Measurements from ENCODE around the gene BFSP2. TPM values are rescaled to one million over a fixed set of nuclear protein-coding genes. Genes with fewer than 3 reads are reported as not detected.
A peak's percentile ranks its signal among the peaks of the same experiment; 100 is the strongest.

The BFSP2 gene, protein sequence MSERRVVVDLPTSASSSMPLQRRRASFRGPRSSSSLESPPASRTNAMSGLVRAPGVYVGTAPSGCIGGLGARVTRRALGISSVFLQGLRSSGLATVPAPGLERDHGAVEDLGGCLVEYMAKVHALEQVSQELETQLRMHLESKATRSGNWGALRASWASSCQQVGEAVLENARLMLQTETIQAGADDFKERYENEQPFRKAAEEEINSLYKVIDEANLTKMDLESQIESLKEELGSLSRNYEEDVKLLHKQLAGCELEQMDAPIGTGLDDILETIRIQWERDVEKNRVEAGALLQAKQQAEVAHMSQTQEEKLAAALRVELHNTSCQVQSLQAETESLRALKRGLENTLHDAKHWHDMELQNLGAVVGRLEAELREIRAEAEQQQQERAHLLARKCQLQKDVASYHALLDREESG
- polyA plus RNA-seq (ENCODE audit: insufficient read length in 12 of 12): not detected
- long read RNA-seq, donor 1: 0 reads
- long read RNA-seq, donor 2: 0 reads
- long read RNA-seq, donor 3: 0 reads
- long read RNA-seq, donor 4: 0 reads
- long read RNA-seq, donor 5: 0 reads
- long read RNA-seq, donor 6: 0 reads
- long read RNA-seq, donor 7: 0 reads
- long read RNA-seq, donor 8: 0 reads
- long read RNA-seq, donor 9: 0 reads
- long read RNA-seq, donor 10: 0 reads
- long read RNA-seq, donor 11: 0 reads

DNA sequence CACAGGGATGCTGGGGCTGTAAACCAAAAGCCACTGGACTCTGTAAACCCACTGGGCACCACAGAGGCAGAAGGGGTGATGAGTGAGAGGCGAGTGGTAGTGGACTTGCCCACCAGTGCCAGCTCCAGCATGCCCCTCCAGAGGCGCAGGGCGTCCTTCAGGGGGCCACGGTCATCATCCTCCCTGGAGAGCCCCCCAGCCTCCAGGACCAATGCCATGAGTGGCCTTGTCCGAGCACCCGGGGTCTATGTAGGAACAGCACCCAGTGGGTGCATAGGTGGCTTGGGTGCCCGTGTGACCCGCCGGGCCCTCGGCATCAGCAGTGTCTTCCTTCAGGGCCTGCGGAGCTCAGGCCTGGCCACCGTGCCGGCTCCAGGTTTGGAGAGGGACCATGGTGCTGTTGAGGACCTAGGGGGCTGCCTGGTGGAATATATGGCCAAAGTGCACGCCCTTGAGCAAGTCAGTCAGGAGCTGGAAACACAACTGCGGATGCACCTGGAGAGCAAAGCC, at the start of gene BFSP2:
Gene BFSP2, plus strand, starts transcription at position 51 of the 510 bp plus-strand sequence. Its CDS starts 28 bp downstream, at position 79.
- no peak for DNase-seq

DNA sequence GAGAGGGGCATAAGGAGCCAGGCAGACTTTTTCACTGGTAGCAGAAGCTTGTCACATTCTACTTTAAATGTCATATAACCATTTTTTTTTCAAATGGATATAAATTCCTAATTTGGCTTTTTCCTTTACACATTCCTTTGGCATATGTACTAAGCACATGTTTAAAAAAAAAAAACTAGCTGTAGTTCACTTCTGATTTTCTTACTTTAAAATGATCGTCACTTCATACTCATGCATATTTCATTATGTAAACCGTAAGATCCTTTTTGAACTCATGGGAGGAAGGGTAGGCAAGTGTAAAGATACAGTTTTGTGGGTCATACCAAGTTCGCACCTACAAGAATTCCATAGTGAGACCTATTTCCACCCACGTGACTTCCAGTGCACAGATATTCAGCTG, 45.1 kb upstream of the BFSP2 start:
- DNase-seq: no peak

DNA sequence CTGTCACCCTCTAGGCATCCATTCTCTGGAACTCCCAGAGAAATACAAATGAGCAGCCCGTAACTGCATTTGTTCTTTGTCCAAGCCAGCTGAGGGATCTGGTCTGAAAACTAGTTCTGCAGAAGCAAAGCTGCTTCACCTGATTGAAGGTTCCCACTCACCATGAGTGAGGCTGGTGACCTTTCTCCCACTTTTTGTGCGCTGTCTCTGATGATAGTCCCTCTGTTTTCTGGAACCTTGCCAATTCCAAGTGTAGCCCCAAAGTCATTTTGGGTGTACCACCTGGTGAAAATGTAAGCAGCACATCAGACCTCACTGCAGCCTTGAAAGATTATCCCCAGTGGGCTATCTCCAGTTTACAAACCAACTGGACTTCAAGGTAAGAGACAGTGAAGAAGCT, 39.4 kb upstream of the BFSP2 start:
- DNase-seq: no peak

DNA sequence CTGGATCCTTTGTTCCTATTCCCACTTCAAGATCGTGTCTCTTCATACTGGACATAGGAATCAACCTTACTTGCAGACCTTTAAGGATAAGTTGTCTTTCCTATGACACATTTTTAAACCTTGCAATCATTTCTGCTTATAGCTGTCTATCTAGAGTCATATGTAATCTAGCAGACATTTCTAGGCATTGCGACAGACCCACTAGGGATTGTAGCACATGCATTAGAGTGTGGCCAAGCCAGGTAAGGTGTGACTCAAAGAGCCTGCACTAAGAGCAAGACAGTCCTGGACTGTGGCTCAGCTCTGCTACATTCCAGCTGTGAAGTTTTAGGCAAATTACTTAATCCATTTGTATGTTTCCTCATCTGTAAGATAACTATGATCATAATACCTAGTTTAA, 38.8 kb upstream of the BFSP2 start:
- no peak for DNase-seq

DNA sequence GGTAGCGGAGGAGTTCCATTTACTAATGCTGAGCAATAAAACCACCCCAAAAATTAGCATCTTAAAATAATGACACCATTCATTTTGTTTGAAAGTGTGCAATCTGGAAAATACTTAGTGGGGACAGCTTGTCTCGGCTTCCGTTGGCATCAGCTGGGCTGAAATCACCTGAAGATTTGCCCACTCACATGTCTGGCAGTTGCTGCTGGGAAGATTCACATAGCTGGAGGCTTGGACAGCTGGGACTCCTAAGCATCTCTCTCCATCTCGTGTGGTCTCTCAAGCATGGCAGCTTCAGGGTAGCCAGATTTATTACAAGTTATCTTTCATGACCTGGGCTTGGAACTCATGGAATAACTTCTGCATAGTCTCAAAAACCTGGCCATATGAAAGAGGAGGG, 38.4 kb upstream of the BFSP2 start:
- no peak for DNase-seq

DNA sequence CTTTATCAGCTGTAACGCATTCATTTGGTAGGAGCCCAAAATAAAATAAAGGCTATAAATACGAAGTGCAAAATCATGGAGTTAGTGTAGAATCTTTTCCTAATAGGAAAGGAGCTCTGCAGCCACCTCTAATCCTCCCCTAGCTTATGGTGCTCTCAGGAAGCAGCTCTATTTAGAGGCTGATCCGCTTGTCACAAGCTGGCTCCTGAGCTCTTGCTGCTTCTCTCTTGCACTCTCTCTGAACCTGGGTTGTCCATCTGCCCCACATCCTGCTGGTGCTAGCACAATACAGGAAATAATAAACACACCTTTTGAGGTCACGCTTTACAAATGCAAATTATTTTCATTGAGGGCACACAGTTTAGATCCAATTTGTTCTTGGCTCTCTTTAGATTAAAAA, 37.3 kb upstream of the BFSP2 start:
- no peak for DNase-seq

DNA sequence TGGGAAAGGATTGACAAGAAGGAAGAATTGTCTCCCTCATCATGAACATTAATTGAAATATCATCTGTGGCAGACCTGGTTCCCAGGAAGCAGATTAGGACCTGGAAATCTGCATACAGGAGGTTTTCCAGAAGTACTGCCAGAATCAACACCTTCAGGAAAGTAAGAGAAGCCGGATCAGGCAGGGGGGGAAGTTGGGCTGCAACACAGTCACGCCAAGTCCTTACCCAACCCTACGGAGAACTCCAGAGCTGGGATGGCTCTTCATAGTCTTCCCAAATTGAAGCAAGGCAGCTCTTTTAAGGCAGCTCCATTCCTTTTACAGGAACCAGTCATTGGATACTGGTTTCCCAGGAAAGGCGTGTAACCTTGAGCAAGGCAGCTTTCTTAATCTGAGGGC, 35.2 kb upstream of the BFSP2 start:
- no peak for DNase-seq

DNA sequence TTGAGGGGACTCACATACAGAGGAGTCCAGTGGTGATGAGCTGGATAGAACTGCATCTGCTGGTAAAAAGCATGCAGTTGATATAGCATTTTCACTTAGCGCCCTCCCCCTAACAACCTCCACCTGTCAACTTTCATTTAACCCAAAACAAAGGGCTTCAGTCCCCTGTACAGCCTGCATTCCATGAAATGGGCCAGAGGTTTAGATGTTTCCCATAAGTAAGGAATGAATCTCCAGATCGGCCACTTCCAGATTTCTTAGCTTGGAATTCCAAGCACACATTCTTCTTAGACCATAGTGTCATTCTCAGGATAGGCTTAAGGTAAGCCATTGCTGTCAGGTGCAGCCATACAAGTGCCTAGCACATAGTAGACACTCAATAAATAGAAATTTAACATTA, 32.9 kb upstream of the BFSP2 start:
- no peak for DNase-seq

DNA sequence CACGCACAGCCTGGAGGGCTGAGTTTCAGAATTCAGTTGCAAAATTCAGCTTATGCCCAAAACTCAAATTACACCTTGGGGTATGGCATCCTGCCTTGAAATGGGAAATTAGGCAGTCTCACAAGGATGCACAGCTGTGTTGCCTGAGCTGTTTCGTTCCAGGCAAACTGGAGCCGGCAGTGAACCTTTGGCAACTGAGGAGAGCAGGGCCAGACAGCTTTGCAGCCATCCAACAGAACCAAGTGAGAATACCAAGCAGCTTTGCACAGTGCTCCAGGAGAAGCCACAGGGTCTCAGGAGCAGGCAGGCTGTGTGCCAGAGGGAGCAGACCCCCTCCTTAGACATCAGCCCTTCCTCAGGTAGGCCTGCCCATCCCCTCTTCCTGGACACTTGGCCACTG, 32.5 kb upstream of the BFSP2 start:
- DNase-seq: no peak

DNA sequence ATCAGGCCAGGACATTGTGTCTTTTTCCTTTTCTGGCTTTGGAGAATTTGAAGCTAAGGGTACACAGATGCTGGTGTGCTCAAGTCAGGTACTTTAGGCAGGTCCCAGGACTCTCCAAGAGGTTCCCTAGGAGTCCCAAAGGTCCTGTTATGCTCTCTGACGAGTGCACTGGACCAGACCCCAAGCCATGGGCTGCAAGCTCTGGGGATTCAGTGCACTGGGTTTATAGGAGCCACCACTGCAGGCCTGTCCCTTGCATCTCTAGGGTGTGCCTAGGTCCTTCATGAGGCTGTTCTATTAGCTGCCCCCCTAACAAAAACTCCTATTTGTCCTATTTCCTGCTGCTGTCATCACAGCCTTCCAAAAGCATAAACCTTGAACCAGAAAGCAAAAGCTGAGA, 31.9 kb upstream of the BFSP2 start:
- no peak for DNase-seq

DNA sequence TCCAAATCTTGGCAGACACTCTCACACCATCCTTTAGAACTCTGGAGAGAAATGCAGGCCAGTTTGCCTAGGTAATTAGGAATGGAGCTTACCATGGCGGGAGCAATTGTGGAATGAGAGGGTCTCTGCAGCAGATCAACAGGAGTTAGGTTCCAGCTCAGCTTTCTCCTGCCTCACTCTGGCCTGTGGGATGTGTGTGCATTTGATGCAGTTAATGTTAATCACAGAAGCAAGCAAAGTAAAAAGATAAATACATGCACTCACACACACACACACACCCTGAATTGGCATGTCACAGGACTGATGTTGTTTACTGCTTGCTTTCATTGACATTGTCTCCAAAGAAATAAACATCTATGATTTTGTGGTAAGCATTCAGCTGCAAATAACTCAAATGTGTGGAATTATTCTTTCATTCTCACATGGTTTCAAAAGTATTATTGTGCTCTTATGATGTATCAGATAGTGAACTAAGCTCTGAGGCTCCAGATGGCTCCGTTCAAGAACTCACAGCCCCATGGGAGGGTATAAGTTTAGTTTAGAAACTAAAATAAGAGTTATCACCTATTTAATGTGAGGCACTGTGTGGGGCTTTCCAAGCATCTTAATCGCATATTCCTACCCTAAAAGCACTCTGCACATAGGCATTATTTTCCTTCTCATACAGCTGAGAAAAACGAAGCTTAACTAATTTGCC, 31.3 kb upstream of the BFSP2 start:
- no peak for DNase-seq

DNA sequence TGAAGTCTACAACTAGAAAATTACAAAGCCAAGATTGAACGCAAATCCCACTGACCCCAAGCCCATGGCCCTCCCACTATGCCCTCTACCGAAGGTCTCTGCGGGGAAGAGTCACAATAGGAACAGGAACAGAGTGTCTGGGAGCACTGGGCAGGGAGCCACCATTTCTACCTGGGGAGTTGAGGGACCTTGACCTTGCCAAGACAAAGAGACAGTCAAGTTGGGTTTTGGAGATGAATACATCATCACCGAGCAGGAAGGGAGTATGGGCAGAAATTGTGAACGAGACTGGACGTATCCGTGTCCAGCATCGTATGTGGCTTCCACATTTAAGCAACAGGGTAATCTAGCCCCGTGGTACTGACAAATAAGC, 30.8 kb upstream of the BFSP2 start:
- DNase-seq: no peak

DNA sequence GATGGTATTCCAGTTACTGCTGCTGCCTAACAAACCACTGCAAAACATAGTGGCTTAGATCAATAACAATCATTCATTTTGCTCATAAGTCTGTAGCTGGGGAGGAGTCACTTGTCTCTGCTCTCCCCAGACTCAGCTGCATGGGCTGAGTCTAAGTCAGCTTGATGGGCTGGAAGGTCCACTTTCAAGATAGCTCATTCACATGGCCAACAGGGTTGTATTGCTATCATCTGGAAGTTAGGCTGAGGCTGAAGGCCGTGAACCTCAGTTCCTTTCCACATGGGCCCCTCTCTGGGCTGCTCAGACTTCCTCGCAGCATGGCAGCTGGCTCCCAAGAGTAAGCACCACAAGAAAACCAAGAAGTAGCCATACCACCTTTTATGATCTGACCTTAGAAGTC, 28.7 kb upstream of the BFSP2 start:
- no peak for DNase-seq

DNA sequence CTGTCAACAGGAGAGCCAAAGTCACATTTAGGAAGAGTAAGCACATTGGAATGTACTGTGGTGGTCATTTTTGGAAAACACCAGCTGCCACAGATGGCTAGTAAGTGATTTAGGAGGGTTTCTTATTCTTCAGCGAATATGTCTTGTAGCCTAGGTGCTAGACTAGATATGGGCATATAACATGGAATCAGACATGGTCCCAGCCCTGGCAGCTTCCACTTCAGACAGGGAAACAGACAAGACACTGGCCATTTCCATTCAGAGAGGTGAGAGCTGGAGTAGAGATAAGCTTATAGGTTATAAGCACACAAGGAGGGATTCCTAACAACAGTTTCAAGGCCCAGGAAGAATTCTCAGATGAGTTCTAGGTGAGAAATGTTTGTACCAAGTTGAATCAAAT, 28.2 kb upstream of the BFSP2 start:
- DNase-seq: no peak

DNA sequence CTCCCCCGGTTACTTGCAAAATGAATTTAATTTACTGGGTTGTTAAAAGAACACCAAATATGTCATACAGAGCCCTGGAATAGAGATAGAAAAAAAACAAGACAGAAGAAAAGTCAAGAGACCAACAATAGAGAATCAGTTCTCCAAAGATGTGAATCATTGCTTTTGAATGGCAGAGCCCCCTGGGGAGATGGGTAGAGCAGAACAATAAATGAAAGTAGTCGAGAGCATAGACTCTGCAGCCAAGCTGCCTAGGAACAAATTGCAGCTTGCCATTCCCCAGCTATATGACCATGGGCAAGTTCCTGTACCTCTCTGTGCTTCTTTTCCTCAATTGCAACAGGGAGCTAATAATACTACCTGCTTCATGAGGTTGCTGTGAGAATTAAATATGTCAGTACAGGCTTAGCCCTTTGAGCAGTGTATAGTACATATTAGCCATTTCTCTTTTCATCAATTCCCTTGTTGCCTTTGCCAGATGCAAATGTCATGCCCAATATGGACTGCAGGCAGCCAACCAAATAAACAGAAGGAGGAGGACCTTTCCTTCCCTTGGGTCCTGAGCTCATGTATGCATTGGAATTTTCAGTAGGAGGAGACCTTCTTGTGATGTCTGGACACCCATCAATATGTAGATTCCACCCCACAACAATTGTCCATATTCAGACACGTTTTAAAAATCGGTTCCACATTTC, 25.0 kb upstream of the BFSP2 start:
- no peak for DNase-seq

DNA sequence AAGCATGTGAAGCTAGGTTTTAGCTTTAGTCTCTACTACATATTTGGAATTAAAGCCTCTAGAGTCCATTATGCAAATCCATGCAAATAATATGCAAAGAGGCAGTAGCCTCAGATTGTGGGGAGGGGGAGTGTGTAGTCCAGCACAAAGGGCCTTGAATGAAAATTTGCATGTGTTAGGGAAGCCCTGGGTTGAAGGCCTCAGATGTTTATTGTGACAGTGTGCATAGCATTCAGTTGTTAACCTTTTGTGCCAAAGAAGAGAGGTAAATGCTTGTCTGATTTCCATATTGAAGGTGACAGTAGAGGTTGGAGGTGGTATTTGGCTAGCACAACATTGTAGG, 24.5 kb upstream of the BFSP2 start:
- DNase-seq: no peak

DNA sequence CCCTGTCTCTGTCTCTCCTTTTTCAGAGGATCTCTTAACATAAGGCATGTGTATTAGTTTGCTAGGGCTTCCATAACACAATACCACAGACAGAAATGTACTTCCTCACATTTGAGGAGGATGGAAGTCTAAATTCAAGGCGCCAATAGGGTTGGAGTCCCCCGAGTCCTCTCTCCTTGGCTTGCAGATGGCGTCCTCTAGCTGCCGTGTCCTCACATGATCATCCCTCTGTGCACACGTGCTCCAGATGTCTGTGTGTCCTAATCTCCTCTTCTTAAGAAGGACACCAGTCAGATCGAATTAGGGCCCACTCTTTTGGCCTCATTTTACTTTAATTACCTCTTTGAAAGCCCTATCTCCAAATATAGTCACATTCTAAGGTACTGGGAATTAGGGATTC, 23.0 kb upstream of the BFSP2 start:
- DNase-seq: no peak

DNA sequence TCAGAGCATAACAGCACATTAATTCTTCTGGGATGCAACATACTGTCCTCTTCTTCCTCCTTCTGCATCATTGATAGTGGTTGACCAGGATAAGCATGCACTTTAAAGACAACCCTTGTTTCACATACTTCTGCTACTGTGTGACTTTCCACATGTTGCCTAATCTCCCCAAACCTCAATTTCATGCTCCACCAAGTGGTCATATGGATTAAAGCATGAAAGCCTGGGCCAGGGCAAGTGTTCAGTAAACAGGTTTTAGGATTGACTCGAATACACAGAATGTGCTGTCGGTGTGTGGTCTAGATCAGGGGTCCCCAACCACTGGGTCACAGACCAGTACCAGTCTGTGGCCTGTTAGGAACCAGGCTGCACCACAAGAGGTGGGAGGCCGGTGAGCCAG, 22.5 kb upstream of the BFSP2 start:
- peak; percentile 45 for DNase-seq

DNA sequence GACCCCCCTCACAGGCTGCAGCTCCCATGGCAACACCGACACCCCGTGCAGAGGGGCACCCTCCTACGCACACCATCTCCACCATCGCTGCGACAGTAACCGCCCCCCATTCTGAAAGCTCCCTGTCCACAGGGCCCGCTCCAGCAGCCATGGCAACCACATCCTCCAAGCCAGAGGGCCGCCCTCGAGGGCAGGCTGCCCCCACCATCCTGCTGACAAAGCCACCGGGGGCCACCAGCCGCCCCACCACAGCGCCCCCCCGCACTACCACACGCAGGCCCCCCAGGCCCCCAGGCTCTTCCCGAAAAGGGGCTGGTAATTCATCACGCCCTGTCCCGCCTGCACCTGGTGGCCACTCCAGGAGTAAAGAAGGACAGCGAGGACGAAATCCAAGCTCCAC, 19.9 kb upstream of the BFSP2 start:
- no peak for DNase-seq

DNA sequence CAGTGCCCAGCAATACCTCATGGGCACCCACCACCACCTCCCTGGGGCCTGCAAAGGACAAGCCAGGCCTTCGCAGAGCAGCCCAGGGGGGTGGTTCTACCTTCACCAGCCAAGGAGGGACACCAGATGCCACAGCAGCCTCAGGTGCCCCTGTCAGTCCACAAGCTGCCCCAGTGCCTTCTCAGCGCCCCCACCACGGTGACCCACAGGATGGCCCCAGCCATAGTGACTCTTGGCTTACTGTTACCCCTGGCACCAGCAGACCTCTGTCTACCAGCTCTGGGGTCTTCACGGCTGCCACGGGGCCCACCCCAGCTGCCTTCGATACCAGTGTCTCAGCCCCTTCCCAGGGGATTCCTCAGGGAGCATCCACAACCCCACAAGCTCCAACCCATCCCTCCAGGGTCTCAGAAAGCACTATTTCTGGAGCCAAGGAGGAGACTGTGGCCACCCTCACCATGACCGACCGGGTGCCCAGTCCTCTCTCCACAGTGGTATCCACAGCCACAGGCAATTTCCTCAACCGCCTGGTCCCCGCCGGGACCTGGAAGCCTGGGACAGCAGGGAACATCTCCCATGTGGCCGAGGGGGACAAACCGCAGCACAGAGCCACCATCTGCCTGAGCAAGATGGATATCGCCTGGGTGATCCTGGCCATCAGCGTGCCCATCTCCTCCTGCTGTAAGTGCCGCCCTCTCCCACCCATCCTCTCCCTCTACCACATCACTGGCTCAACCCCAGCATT, 19.2 kb upstream of the BFSP2 start:
- no peak for DNase-seq

DNA sequence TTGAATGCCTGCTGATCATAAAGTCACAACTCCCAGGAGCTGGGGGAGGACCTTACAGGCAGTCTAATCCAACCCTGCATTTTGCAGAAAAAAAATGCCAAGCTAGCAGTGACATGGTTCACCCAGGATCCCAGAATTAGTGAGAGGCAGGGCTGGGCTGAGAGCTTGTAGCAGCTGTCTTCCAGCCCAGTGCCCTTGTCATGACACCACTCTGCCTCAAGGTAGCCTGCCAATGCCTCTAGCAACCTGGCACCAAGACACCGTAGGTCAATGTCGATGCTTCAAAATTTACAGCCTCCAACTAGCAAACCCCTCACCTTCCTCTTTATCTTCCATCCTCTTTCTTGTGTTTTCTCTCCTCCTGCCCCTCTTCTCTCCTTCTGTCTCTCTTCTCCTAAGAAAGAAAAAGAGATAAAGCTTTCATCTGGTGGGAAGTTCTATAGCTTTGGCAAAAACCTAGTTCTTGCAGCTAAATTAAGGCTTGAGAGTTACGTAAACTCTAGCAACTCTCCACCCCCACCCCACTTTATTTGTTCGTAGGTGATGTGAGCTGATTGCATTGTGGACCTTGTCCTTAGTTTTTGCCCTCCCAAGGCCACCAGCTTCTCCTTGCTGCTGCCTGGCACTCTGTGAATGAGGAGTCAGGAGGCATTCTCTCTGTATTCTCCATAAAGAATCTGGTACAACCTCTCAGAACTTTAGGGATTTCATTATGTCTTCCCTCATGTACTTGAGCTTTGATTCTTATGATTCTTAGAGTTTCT, 18.3 kb upstream of the BFSP2 start:
- DNase-seq: no peak
